Adrenal gland (tissue), 5 donors: Measurements from ENCODE around the gene NTSR2.

Source experiments
- CTCF ChIP-seq, 6 experiments: fragments of 450-650 bp in 4 of 6; fragments of 200-600 bp in 2 of 6; sonication (generic) in 1 of 6; IDR thresholded peaks; 1 replicate in 5 of 6; 2 replicates in 1 of 6; pipeline versions ENCODE4 v1.5.1 to v1.8.0; 2016 to 2021; ENCODE audit warnings: antibody characterized with exemption in 6 of 6, mild to moderate bottlenecking in 2 of 6, moderate library complexity in 1 of 6
- POLR2A ChIP-seq, 2 donors: fragments of 450-650 bp; IDR thresholded peaks; one replicate each; pipeline ENCODE4 v1.6.1; 2017; ENCODE audit warnings: antibody characterized with exemption in 2 of 2, mild to moderate bottlenecking in 2 of 2, moderate library complexity in 1 of 2
- donor health status: DM: no; HTN: no; CAD: no.

GRCh38 chr2:11621410-11621809 lies 48.6 kb downstream of the NTSR2 start:
- TF ChIP-seq POLR2A (IDR thresholded peaks at IDR 0.05) (no peak), CTCF (IDR thresholded peaks at IDR 0.05) (no peak)
